Glutamatergic neuron (in vitro differentiated cells): ENCODE data around the gene RNF208. TPM values are rescaled to one million over a fixed set of nuclear protein-coding genes. Genes with fewer than 3 reads are reported as not detected.
"Not testable (repeated sequence)": the region's sequence is repeated elsewhere in the genome, so short reads cannot be mapped to it uniquely, and the experiment has no call there.

Experiments used
- DNase-seq: peaks from one replicate; pipeline ENCODE4 v3.0.0; 2022
- H3K27ac Mint-ChIP-seq: one replicate; pipeline ENCODE4 v1.8.0; 2020; ENCODE audit warnings: mild to moderate bottlenecking, mixed read lengths, inconsistent platforms; ENCODE audit not compliant: unreplicated experiment
- H3K27me3 Mint-ChIP-seq: one replicate; pipeline ENCODE4 v1.8.0; 2020; ENCODE audit warnings: mild to moderate bottlenecking, moderate library complexity, mixed read lengths, inconsistent platforms; ENCODE audit not compliant: unreplicated experiment
- H3K36me3 Mint-ChIP-seq: one replicate; pipeline ENCODE4 v1.8.0; 2020; ENCODE audit warnings: mild to moderate bottlenecking, mixed read lengths, inconsistent platforms; ENCODE audit not compliant: unreplicated experiment
- H3K4me1 Mint-ChIP-seq: one replicate; pipeline ENCODE4 v1.8.0; 2020; ENCODE audit warnings: mild to moderate bottlenecking, low read depth, mixed read lengths, inconsistent platforms; ENCODE audit not compliant: unreplicated experiment
- H3K4me3 Mint-ChIP-seq: one replicate; pipeline ENCODE4 v1.8.0; 2020; ENCODE audit warnings: mild to moderate bottlenecking, mixed read lengths, inconsistent platforms; ENCODE audit not compliant: unreplicated experiment
- H3K9me3 Mint-ChIP-seq: one replicate; pipeline ENCODE4 v1.8.0; 2020; ENCODE audit warnings: mild to moderate bottlenecking, moderate library complexity, mixed read lengths, inconsistent platforms; ENCODE audit not compliant: unreplicated experiment
- CTCF ChIP-seq: fragments of 200-600 bp; sonication (generic); IDR thresholded peaks from one replicate; pipeline ENCODE4 v1.5.0; 2021; ENCODE audit not compliant: partially characterized antibody, unreplicated experiment
- total RNA-seq: library from RNA; stranded (reverse); fragmentation: NEBNext Ultra II Directional; extraction: Animal tissue kit (Norgen Biotek cat#: 25700); gene quantifications from one replicate; pipeline ENCODE4 v1.2.1, GENCODE V29; 2021; ENCODE audit not compliant: unreplicated experiment

Gene RNF208
- total RNA-seq, 1 donor from 2014 or later, result 24.8 TPM

GRCh38 chr9:137244486-137245449, 22.7 kb upstream of the RNF208 start:
- Mint-ChIP-seq H3K27me3 (peaks cover 12% of the 10 kb centered on the region), H3K4me3 (no peak overlapping the region), H3K36me3 (no peaks in the 10 kb centered on the region), H3K27ac (no peak overlapping the region), H3K9me3 (no peaks in the 10 kb centered on the region), H3K4me1 (peaks cover 7% of the 10 kb centered on the region)
- no peak for DNase-seq
- TF ChIP-seq CTCF, result no peak

- H3K27ac Mint-ChIP-seq, result no peak overlapping the region
- no peak overlapping the region for H3K4me3 Mint-ChIP-seq
- H3K36me3 Mint-ChIP-seq, result no peaks in the 10 kb centered on the region
- H3K27me3 Mint-ChIP-seq, result peaks cover 15% of the 10 kb centered on the region
- H3K9me3 Mint-ChIP-seq, result peaks cover 3% of the 10 kb centered on the region
- H3K4me1 Mint-ChIP-seq, result peaks cover 11% of the 10 kb centered on the region
- TF ChIP-seq CTCF, result no peak
- DNase-seq, result no peak
Observed at GRCh38 chr9:137243626-137244485, 21.8 kb upstream of the RNF208 start.

- Mint-ChIP-seq H3K4me1 (peaks cover 14% of the 10 kb centered on the region), H3K4me3 (peak overlapping the region; percentile 64), H3K27me3 (peaks cover 15% of the 10 kb centered on the region)
- H3K36me3 Mint-ChIP-seq, H3K27ac Mint-ChIP-seq, DNase-seq, H3K9me3 Mint-ChIP-seq: not testable (repeated sequence)
Observed at GRCh38 chr9:137243266-137243625, 21.2 kb upstream of the RNF208 start.

- Mint-ChIP-seq H3K27ac (peak overlapping the region; percentile 66), H3K27me3 (peaks cover 15% of the 10 kb centered on the region), H3K36me3 (no peaks in the 10 kb centered on the region), H3K9me3 (peaks cover 5% of the 10 kb centered on the region), H3K4me1 (peaks cover 16% of the 10 kb centered on the region), H3K4me3 (peak overlapping the region; percentile 89)
- TF ChIP-seq CTCF, result no peak
- DNase-seq, result no peak
Observed at GRCh38 chr9:137242269-137243203, 20.5 kb upstream of the RNF208 start.
